AG08396 (cell line): ENCODE results near the gene DVL1.
"Not testable (repeated sequence)": the region's sequence is repeated elsewhere in the genome, so short reads cannot be mapped to it uniquely, and the experiment has no call there.

Source experiments
- DNase-seq: peaks from one replicate; pipeline ENCODE4 v3.0.0; 2012; ENCODE audit warnings: low spot score, mixed read lengths

The DVL1 gene

GRCh38 chr1:1373815-1374588 lies 24.8 kb upstream of the DVL1 start:
- DNase-seq, result no peak

GRCh38 chr1:1373051-1373814 lies 24.0 kb upstream of the DVL1 start:
- DNase-seq, result no peak

- DNase-seq, result peak; percentile 84
Observed at GRCh38 chr1:1371746-1372711, 22.8 kb upstream of the DVL1 start.

GRCh38 chr1:1371364-1371745 lies 22.1 kb upstream of the DVL1 start:
- DNase-seq, result no peak

- no peak for DNase-seq
Observed at GRCh38 chr1:1370771-1371300, 21.6 kb upstream of the DVL1 start.

- not testable (repeated sequence) for DNase-seq
Observed at GRCh38 chr1:1370094-1370493, 20.9 kb upstream of the DVL1 start.

GRCh38 chr1:1367315-1367714 lies 18.1 kb upstream of the DVL1 start:
- DNase-seq, result no peak

- DNase-seq, result no peak
Observed at GRCh38 chr1:1366699-1367066, 17.5 kb upstream of the DVL1 start.

GRCh38 chr1:1365875-1366698 lies 16.9 kb upstream of the DVL1 start:
- DNase-seq, result no peak

GRCh38 chr1:1364266-1364665 lies 15.0 kb upstream of the DVL1 start:
- DNase-seq, result no peak

GRCh38 chr1:1361982-1362423 lies 12.8 kb upstream of the DVL1 start:
- peak; percentile 82 for DNase-seq

- DNase-seq, result no peak
Observed at GRCh38 chr1:1361233-1361981, 12.2 kb upstream of the DVL1 start.

- peak; percentile 95 for DNase-seq
Observed at GRCh38 chr1:1360506-1361169, 11.4 kb upstream of the DVL1 start.

GRCh38 chr1:1359664-1360468 lies 10.6 kb upstream of the DVL1 start:
- no peak for DNase-seq

- DNase-seq, result peak; percentile 72
Observed at GRCh38 chr1:1359308-1359663, 10.1 kb upstream of the DVL1 start.

GRCh38 chr1:1358433-1359271 lies 9.4 kb upstream of the DVL1 start, which contains the start of gene MXRA8:
Gene MXRA8 (minus strand): TSS chr1:1358555. CDS start chr1:1358504, 51 bp downstream.
- peak; percentile 90 for DNase-seq

- DNase-seq, result no peak
Observed at GRCh38 chr1:1357871-1358432, 8.7 kb upstream of the DVL1 start.
